RPMI7951 (cell line): ENCODE data around the gene LRRC59. TPM values are rescaled to one million over a fixed set of nuclear protein-coding genes. Genes with fewer than 3 reads are reported as not detected.
"Not testable (repeated sequence)": the region's sequence is repeated elsewhere in the genome, so short reads cannot be mapped to it uniquely, and the experiment has no call there.

Experiments used
- DNase-seq: peaks from one replicate; pipeline ENCODE4 v3.0.0-alpha.2; 2012; ENCODE audit warnings: low read depth
- total RNA-seq: library from RNA; depleted of rRNA; stranded (reverse); fragments of >200 nt; shearing (Covaris generic); gene quantifications from 2 replicates; pipeline ENCODE4 v1.2.3, GENCODE V29; 2014

Gene LRRC59
- total RNA-seq, 1 experiment from 2014 or later = 141 TPM

- no peak for DNase-seq
These were observed 27.8 kb upstream of the LRRC59 start for GRCh38 chr17:50424996-50425681.

DNA sequence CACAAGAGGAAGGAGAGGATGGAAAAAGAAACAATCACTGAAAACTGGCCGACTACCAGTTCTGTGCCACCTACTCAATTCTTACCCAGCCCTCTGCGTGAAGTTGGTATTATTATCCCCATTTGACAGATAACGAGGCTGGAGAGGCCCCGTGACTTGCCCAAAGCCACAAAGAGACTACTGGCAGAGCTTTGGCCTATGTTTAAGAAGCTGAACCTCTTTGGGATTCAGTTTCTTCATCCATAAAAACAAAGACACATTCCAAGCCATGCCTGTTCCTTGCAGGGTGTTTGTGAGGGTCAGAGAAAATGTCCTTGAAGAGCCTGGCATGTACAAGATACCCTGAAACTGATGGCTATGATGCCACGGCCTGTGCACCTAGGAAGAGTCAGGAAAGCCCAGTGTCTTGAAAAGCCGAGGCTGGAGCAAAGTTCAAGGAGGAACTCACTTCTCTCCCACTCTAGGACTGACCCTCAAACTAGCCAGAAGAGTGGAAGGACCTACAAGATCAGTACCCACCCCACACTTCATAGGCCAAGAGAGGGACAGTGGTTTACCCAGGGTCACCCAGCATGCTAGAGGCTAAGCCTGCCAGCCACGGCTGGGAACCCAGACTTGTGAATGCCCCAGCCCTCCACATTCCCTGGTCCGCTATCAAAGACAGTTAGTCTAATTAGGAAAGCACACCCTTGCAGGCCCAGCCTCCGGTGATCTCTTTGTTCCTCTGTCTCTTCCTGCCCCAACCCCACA, 27.1 kb upstream of the LRRC59 start:
- DNase-seq = no peak

- DNase-seq = peak; percentile 90
These were observed 26.3 kb upstream of the LRRC59 start for GRCh38 chr17:50423553-50424159.

- DNase-seq = no peak
These were observed 25.4 kb upstream of the LRRC59 start for GRCh38 chr17:50422738-50423137.

- DNase-seq = peak; percentile 22
These were observed 24.2 kb upstream of the LRRC59 start for GRCh38 chr17:50421308-50422051.

DNA sequence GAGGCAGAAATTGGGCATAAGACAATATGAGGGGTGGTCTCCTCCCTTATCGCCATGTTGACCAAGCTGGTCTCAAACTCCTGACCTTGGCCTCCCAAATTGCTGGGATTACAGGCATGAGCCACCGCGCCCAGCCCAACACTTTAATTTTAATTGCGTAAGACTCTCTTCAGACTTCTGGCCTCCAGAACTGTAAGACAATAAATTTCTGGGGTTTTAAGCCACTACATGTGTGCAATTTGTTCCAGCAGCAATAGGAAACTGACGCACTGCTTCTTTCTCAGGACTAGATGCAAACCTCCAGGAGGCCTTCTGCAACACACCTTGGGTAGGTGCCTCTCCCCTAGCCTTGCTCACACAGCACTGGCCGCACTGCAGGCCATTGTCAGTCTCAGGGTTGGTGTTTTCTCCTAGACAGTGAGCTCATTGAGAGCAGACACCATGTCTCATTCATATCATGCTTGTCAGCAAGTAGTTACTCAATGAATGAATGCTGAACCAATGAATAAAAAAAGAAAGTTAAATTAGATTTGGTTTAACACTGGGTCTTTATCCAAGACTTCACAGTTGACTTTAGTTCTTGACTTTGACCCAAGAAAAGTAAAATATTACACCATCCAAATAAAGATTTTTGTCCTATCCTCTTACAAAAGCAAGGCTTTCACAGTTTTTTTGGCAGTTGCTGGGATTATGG, 23.2 kb upstream of the LRRC59 start:
- DNase-seq = peak; percentile 9

DNA sequence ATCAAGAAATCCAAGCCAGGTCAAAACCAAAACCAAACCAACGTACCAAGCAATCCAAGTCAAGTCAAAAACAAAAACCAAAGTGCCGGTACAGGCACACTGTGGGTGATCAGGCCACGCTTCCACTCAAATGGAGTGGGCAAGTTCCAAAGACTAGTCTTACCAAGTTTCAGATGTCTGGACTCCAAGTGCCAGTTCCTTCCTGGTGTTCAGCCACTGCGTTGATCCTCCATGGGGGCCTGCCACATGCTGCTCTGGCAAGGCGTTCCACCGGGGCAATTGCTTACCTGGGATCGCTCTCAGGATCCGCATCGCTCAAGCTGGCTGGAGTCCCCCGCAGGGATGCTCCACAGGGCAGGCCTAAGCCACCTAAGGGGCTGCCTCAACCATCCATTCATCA, 22.3 kb upstream of the LRRC59 start:
- not testable (repeated sequence) for DNase-seq

- no peak for DNase-seq
These were observed 17.5 kb upstream of the LRRC59 start for GRCh38 chr17:50414808-50415207.

DNA sequence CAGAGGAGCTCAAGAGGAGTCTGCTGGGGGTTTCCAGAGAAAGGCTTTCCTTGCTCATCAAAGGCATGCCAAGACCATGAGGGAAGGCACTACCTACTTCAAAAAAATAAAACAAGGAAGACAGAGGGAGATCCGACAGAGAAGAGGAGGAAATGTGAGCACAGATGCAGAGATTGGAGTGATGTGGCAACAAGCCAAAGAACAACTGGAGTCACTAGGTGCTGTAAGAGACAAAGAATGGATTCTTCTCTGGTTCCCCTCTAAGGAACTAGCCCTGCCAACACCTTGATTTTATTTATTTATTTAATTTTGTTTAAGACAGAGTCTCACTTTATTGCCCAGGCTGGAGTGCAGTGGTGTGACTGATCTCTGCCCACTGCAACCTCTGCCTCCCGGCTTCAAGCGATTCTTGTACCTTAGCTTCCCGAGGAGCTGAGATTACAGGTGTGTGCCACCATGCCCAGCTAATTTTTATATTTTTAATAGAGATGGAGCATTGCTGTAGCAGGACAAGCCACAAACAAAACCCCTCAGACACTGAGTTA, 14.9 kb upstream of the LRRC59 start:
- DNase-seq = no peak

- DNase-seq = no peak
These were observed 10.6 kb upstream of the LRRC59 start for GRCh38 chr17:50407921-50408320.

GRCh38 chr17:50406578-50406977, 9.3 kb upstream of the LRRC59 start:
- DNase-seq = no peak

DNA sequence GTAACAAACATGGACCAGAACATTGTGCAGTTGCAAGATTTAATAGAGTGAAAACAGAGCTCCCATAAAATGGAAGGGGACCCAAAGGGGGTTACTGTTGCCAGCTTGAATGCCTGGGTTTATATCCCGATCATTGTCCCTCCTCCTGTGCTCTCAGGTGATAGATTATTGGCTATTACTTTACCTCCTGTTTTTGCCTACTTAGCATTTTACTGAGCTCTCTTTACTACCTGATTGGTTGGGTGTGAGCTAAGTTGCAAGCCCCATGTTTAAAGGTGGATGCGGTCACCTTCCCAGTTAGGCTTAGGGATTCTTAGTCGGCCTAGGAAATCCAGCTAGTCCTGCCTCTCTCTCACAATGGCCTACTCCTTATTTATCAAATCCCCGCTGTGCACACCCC, 8.0 kb upstream of the LRRC59 start:
- DNase-seq = not testable (repeated sequence)

GRCh38 chr17:50399591-50399990, 2.3 kb upstream of the LRRC59 start:
- DNase-seq = not testable (repeated sequence)

GRCh38 chr17:50398672-50399071, 1.3 kb upstream of the LRRC59 start:
- DNase-seq = not testable (repeated sequence)

GRCh38 chr17:50397919-50398285, 579 bp upstream of the LRRC59 start:
- no peak for DNase-seq

GRCh38 chr17:50396261-50397110, 837 bp downstream of the LRRC59 start:
- peak; percentile 44 for DNase-seq

- no peak for DNase-seq
These were observed 2.6 kb downstream of the LRRC59 start for GRCh38 chr17:50394711-50395110.

GRCh38 chr17:50393700-50394099, 3.6 kb downstream of the LRRC59 start:
- DNase-seq = no peak

GRCh38 chr17:50392621-50393020, 4.7 kb downstream of the LRRC59 start:
- DNase-seq = no peak

DNA sequence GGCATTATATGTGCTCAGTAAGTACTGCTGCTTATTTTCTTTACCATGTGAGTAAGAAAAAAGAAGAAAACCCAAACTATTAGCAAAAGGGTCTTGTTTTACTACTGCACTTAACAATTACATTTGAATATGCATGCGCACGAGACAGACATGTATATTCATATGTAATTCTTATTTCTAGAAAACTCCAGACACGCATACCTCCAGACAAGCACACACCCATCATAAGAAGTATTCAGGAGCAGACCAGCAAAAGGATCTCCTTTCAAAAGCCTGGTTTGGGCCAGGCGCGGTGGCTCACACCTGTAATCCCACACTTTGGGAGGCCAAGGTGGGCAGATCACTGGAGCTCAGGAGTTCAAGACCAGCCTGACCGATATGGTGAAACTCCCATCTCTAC, 7.8 kb downstream of the LRRC59 start:
- no peak for DNase-seq
